NCI-H460 (cell line): ENCODE results near the gene S1PR5. TPM values are rescaled to one million over a fixed set of nuclear protein-coding genes. Genes with fewer than 3 reads are reported as not detected.
"Not testable (repeated sequence)": the region's sequence is repeated elsewhere in the genome, so short reads cannot be mapped to it uniquely, and the experiment has no call there.

Experiments used
- DNase-seq: peaks from one replicate; pipeline ENCODE4 v3.0.0-alpha.2; 2016; ENCODE audit warnings: low read depth; ENCODE audit errors: extremely low read depth
- total RNA-seq: library from RNA; depleted of rRNA; stranded (reverse); fragments of >200 nt; shearing (Covaris generic); gene quantifications from 2 replicates; pipeline ENCODE4 v1.2.3, GENCODE V29; 2014

The S1PR5 gene
- total RNA-seq, 1 experiment from 2014 or later, result 1.0 TPM

DNA sequence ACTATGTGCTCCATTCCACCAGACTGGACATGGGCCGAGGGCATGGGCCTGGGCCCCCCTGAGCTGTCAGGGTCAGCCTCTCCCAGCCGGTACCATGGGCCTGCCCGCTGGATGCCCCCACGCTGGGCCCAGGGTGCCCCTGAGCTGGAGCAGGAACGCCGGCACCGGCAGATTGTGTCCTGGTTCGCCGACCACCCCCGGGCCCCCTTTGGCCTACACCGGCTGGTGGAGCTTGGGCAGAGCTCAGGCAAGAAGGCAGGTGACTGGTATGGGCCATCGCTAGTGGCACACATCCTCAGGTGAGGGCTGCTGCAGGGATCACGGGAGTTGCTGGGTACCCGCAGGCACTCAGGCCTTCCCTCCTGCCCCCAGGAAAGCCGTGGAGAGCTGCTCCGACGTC lies 29.6 kb upstream of the S1PR5 start:
- no peak for DNase-seq

DNA sequence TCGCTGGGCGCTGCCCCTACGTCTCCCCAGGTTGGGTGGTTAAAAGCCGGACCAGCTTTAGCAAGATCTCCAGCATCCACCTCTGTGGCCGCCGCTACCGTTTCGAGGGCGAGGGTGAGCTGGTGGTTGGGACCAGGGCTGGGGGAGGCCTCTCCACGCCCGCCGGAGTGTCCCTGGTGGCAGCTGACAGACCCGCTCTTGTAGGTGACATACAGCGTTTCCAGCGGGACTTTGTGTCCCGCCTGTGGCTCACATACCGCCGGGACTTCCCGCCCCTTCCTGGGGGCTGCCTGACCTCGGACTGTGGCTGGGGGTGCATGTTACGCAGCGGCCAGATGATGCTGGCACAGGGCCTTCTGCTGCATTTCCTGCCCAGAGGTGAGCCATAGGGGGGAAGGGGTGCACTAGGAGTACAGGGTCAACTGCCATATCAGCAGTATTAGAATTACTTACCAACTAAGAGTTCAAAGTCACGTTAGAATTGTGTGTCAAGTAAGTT lies 27.6 kb upstream of the S1PR5 start:
- DNase-seq, result no peak

DNA sequence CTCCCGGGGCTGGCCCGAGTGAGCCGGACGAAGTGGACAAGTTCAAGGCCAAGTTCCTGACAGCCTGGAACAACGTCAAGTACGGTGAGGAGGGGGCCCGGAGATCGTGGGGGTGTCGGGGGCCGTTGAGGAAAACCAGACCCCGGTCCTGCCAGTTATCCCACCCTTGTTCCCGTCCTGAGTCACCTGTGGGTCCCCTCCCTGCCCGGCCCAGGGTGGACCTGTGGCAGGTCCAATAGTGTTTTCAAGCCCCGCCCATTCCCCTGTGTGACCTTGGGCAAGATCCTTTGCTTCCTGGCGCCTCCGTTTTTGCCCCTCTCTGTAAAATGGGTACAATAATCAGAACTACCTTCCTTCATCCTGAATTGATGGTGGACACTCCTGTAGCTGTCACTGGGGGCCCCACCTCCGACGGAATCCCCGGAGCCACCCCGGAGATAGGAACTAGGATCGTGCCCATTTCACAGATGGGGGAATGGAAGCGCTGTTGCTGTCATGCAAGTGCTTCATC lies 27.1 kb upstream of the S1PR5 start:
- no peak for DNase-seq

GRCh38 chr19:10543420-10544241 lies 26.4 kb upstream of the S1PR5 start, which contains the start of gene ATG4D:
TSS of gene ATG4D (plus strand) at chr19:10543904. CDS start at chr19:10544091, 187 bp downstream.
- DNase-seq, result no peak

- no peak for DNase-seq
Observed at GRCh38 chr19:10543059-10543419, 25.8 kb upstream of the S1PR5 start.

GRCh38 chr19:10539016-10539415 lies 21.8 kb upstream of the S1PR5 start:
- not testable (repeated sequence) for DNase-seq

DNA sequence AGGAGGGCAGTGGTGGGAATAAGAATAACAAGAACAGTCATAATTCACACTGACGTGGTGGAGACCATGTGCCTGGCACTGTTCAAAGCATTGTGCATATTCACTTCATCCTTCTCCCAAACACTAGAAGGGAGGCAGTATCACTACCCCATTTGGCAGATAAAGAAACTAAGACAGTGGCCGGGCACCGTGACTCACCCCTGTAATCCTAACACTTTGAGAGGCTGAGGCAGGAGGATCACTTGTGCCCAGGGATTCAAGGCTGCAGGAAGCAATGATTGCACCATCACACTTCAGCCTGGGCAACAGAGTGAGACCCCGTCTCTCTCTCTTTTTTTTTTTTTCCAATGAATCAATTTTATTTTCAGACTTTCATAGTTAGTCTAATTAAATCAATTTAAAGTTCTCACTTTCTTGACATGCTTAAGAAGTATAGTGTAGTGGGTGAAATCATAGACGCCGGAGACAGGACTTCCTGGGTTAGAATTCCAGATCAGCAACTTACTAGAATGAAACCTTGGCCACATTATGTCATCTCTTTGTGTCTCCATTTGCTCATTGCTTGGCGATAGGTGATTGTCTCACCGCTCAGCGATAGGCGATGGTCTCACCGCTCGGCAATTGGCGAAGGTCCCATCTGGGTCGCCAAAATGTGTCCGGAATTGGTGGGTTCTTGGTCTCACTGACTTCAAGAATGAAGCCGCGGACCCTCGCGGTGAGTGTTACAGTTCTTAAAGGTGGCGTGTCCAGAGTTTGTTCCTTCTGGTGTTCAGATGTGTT lies 21.1 kb upstream of the S1PR5 start:
- no peak for DNase-seq

DNA sequence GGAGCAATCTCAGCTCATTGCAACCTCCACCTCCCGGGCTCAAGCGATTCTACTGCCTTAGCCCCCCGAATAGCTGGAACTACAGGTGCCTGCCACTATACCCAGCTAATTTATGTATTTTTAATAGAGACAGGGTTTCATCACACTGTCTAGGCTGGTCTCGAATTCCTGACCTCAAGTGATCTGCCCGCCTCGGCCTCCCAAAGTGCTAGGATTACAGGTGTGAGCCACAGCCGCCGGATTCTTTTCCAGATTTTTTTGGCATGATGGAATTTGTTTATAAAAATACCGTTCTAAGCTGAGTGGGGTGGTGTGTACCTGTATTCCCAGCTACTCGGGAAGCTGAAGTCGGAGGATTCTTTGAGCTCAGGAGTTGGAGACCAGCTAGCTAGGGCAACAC lies 20.4 kb upstream of the S1PR5 start:
- DNase-seq, result no peak

DNA sequence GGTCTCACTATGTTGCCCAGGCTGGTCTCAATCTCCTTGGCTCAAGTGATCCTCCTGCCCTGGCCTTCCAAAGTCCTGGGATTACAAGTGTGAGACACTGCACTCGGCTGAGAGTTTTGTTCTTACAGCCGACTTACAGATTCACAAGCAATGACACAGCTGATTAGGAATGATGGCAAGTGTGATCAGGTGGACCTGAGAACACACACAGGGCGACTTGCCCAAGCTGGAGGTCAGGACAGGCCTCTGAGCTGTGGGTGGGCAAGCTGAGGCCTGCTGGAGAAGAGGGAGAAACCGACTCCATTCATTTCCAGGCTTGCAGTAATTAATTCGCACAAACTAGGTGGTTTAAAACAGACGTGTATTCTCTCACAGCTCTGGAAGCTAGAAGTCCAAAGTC lies 18.4 kb upstream of the S1PR5 start:
- no peak for DNase-seq

- DNase-seq, result no peak
Observed at GRCh38 chr19:10533646-10534386, 16.6 kb upstream of the S1PR5 start.

DNA sequence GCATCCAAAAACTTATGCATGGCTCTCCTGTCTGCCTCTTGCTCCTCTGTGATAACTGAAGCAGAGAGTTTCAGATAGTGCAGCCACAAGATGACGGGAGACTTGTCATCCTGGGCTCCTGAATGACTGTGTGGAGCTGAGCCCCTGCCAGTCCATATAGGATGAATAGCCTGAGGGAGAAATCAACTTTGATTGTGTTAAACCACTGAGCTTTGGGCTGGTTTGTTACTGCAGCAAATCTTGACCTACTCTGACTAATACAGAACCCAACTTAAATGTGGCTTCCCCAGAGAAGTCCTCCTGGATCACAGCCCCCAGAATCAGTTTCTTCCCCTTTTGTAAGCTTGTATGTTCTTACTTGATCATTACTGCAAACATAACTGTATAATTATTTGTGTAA lies 15.2 kb upstream of the S1PR5 start:
- DNase-seq, result no peak

- DNase-seq, result not testable (repeated sequence)
Observed at GRCh38 chr19:10526887-10527286, 9.6 kb upstream of the S1PR5 start.

- no peak for DNase-seq
Observed at GRCh38 chr19:10525636-10526035, 8.4 kb upstream of the S1PR5 start.

DNA sequence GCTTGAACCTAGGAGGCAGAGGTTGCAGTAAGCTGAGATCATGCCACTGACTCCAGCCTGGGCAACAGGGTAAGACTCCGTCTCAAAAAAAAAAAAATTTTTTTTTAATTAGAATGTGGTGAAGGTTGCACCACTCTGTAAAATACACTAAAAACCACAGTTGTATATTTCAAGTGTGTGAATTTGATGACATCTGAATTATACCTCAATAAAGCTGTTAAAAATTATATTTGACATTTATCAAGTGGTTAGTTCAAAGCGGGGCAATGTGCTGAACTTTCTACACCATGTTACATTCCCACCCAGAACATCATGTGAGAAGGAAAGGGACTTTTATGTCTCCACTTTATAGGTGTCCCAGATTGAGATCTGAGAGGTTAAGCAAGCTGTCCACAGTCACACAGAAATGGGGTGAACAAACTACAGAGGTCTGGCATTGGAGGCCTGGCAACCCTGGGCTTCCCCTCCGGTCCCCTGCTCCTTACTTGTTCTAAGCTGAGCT lies 5.9 kb upstream of the S1PR5 start:
- no peak for DNase-seq

- no peak for DNase-seq
Observed at GRCh38 chr19:10521461-10522171, 4.4 kb upstream of the S1PR5 start.

DNA sequence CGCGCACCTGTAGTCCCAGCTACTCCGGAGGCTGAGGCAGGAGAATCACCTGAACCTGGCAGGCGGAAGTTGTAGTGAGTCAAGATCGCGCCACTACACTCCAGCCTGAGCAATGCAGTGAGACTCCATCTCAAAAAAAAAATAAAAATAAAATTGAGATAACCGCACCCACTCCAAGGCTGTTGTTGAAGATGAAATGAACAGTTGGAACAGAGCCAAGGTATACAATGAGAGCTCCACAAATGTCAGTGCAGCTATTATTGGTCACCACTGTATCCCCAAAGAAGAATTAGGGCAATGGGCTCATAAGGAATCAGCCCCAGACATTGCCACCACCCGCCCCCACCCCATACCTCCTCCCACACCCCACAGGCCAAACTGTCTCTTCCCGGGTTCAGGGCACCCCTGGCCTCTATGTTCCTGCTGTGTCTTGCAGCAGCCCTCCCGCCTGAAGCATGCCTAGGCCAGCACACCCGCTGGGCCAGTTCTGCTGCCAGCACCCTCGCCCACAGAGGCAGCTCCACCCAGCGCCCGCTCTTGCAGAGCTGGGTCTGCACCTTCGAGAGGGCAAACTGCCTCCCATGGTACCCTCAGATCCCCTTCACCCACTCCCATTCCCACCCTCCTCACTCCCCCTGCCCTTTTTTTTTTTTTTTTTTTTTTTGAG lies 3.5 kb upstream of the S1PR5 start:
- no peak for DNase-seq

- DNase-seq, result no peak
Observed at GRCh38 chr19:10519421-10519820, 2.2 kb upstream of the S1PR5 start.

DNA sequence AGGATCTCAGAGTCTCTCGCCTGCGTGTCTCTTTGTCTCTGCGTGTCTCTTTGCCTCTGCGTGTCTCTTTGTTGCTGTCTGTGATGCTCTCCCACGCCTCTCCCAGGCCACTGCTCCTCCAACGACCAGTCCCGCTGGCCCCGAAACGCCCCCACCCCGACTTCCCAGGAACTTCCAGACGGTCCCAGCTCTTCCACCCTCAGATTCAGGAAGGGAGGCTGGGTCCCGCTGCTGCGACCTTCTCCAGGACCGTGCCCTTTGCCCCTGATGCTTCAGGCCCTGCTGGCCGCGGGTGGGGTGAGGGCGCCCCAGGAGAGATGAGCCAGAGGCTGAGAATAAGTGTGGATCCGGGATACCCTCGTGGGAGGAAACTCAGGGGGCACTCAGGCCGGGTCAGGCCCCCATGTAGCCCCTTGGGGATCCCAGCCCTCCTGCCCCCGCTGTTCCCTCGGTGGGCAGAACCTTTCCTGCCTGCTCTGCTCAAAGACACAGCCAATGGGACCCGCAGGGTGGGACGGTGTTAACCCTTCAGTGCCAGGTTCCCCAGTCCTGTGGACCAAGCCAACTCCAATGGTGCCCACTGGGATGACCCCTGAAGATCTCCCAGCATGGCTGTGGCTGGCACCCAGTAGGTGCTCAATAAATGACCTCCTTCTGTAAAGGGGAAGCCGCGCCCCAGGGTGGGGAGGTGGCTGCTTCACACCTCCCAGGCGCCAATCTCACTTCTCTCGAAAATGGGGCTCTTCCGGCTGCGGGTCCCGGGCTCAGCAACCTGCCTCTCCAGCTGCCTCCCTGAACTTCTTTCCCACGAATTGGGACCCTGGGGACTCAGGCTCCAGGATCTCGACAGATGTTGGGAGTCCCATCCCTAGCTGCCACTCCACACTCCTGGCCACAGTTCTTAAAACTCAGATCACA lies 1.5 kb upstream of the S1PR5 start:
- no peak for DNase-seq
